NCI-H526 treated with DMSO at 0.1 percent for 48 hours (cell line): ENCODE results near the gene STX8.

ENCODE experiments used
- DNase-seq: peaks from one replicate; lab custom pipeline; 2025; lab: John Stamatoyannopoulos, UW

Gene STX8

DNA sequence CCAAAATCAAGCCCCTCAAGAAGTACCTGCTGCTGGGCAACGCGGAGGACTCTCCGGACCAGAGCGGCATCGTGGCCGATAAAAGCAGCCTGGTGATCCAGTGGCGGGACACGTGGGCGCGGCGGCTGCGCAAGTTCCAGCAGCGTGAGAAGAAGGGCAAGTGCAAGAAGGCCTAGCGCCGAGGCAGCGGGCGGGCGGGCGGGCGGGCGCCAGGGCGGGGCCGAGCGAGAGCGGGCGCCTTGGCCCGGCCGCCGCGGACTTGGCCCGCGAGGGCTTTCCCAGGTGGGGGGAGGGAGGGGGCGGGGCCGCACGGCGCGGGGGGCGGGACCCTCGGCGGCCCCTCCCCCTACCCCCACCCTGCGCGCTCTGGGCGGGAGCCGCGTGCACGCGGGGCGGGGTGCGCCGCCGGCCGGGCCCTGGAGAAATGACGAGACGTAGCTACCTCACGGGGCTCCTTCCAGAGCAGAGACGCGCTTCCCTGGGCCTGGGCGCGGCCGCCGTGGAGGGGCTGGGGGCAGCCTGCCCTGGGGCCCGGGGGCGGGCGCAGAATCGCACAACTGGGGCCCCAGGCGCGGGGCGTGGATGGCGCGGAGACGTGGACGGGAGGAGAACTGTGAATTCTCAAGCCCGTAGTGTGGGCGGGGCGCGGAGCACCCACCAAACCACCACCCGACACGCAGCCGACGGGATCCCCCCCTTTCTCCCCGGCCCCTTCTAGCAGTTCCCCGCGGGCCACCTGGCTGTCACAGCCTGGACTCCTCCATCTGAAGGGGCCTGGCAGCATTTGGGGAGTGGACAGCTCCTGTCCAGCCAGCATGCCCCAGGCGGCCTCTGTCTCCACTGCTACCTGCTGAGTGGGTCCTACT lies 335.6 kb downstream of the STX8 start:
- peak; percentile 6 for DNase-seq

DNA sequence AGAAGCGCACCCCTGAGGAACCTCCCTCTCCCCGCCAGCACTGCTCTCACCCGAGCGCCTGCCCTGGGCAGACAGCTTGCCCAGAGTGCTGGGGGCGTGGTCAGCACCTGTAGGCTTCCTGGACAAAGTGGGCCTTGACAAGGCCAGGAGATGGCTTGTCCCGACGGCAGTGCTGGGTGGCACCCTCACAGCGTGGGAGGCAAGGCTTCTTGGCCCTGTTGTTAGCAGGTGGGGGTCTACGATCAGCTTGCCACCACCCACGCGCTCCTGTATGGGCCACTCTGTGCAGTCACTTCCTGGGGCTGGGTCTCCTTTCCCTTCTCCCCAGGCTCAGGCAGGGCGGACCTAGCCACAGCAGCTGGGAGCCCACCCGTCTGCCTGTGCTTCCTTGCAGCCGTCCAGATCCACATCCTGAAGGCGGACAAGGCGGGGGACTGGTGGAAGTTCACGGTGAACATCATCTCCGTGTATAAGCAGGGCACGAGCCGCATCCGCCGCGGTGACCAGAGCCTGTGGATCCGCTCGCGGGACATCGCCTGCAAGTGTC lies 336.3 kb downstream of the STX8 start:
- DNase-seq: no peak

DNA sequence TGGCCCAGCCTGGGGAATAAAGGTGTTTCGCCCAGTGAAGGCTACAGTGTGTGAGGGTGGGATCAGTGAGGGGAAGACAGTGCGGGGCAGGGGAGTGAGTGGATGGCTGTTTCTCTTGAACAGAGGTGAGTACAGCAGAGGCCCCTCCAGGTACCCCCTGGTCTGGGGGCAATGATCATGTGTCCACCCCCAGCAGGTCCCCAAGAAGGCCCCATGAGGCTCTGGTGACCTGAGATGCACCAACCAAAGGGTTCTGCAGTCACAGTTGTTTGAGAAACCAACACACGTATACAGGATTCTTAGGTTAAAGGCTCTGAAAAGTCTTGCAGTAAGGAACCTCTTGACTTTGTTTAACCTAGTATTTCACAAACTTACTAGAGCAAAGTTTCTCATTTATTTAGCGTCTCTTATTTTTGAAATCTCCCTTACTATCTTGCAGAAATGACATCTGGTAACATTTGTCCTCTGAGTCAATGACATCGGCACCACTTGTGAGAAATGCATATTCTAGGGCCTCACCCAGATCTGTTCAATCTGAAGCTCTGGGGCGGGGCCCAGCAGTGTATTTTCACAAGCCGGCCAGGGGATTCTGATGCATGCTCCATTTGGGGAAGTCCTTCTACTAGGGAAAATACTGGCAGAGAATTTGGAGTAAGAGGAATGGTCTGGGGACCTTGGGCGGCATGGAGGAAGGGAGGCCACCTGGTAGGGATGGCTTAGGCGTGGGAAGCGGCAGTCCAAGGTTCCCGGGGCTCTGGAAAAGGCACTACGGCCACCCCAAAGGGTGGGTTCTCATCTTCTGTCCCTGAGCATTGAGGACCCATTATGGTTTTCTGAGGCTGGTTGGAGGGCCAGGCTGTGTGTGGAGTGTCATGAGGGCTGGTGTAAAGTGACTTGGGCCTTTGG lies 337.0 kb downstream of the STX8 start:
- no peak for DNase-seq

DNA sequence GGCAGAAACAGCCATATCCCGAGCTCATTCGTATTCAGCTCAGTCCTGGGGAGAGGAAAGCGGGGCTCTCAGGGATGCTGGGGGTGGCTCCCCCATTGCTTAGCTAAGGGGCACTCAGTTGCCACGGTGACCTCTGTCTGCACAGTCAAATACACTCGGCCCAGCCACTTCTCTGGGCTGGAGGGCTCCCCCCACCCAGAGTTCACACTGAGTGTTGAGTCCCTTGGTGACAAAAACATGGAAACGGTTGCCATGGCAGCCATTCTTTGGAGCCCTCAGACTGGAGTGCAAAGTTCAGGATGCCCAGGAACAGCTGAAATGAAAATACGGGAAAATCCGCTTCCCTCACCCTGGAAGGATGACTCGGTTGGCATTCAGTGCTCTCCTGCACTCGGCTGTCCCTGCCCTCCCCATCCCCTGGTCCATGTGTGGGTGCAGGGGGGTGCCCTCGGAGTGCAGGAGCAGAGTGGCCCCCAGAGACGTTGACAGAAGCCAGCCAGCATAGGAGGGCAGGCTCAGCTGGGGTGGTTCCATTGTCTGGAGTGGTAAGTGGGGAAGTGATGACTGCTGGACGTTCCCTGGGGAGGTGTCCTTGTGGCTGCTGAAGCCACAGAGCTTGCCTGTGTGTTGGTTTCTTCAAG lies 337.8 kb downstream of the STX8 start:
- no peak for DNase-seq

GRCh38 chr17:9237053-9237410 lies 338.6 kb downstream of the STX8 start:
- no peak for DNase-seq

- no peak for DNase-seq
Measured at GRCh38 chr17:9236286-9237052, 339.2 kb downstream of the STX8 start.

DNA sequence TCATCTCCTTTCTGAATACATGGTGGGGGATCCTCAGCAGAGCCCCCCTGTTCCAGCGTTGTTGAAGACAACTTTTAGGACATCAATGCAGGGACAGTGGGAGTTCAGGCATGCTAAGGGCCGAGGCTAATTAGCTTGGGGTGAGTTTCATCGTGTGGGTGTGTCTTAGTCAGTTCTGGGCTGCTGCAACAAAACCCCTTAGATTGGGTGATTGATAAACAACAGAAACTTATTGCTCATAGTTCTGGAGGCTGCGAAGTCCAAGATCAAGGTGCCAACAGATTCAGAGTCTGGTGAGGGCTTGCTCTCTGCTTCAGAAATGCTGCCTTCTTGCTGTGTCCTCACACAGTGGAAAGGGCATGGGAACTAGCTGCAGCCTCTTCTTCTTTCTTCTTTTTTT lies 340.3 kb downstream of the STX8 start:
- no peak for DNase-seq

GRCh38 chr17:9234389-9234945 lies 341.2 kb downstream of the STX8 start:
- DNase-seq: no peak

GRCh38 chr17:9233761-9234160 lies 341.9 kb downstream of the STX8 start:
- DNase-seq: no peak

DNA sequence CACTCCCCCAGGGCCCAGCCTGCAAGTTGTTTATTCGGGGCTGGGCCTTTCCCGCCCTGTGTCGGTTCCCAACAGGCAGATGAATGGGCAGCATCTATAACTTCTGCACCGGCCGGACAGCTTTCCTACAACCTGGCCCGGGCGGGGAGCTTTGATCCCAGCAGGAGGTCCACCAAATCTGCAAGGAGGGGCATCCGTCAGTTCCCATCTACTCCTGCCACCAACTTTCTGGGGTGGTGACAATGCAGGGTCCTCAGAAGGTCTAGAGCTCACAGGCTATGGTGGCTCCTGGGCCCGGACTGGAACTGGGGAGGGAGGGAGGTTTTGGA lies 342.4 kb downstream of the STX8 start:
- DNase-seq: no peak

GRCh38 chr17:9232591-9233270 lies 342.9 kb downstream of the STX8 start:
- DNase-seq: no peak

- DNase-seq: no peak
Measured at GRCh38 chr17:9232155-9232475, 343.5 kb downstream of the STX8 start.

- DNase-seq: no peak
Measured at GRCh38 chr17:9231449-9232154, 344.0 kb downstream of the STX8 start.

- no peak for DNase-seq
Measured at GRCh38 chr17:9230861-9231260, 344.8 kb downstream of the STX8 start.

- no peak for DNase-seq
Measured at GRCh38 chr17:9230346-9230745, 345.3 kb downstream of the STX8 start.

DNA sequence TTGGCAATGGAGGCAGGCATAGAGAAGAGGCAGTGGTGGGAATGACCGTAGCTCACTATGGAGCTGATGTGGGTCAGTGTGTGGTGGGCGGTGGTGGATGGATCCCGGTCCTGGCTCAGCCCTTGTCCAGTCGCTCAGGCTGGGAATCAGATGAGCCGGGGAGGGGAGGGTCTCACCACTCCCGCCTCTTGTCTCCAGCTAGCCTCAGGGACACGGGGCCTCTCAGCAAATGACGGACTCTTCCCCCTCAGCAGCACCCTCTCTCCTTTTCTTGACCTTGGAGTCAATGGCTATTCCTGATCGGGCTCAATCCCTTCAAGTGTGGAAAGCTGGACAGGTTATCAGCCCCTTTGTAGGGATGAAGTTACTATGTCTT lies 345.8 kb downstream of the STX8 start:
- DNase-seq: no peak

DNA sequence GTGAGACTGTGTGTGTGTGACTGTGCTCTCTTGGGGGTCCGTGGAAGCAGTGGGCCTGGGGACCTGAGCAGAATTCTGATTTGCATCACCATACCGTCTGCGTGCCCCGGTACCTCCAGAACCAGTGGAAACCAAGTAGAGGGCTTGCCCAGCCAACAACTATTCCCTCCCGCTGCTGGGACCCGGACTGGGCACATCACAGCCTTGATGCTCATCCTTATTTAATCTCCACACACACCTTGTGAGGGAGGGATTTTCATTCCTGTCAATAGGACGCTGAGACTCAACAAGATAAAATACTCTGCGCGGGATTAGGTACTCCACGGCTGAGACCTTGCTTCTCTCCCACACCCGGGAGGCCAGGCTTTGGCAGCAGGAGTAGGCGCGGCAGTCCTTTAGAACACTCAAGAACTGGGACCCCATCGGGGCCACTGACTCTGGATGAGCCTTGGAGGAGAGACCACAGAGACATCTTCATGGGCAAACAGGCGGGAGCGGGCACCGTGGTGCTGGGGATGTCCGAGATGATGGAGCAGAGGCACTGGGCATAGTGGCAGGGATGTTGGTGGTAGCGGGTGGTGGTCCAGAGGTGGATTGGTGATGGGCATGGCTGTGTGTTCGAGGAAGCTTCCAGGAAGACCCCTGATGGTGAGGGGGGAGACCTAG lies 346.3 kb downstream of the STX8 start:
- DNase-seq: no peak

DNA sequence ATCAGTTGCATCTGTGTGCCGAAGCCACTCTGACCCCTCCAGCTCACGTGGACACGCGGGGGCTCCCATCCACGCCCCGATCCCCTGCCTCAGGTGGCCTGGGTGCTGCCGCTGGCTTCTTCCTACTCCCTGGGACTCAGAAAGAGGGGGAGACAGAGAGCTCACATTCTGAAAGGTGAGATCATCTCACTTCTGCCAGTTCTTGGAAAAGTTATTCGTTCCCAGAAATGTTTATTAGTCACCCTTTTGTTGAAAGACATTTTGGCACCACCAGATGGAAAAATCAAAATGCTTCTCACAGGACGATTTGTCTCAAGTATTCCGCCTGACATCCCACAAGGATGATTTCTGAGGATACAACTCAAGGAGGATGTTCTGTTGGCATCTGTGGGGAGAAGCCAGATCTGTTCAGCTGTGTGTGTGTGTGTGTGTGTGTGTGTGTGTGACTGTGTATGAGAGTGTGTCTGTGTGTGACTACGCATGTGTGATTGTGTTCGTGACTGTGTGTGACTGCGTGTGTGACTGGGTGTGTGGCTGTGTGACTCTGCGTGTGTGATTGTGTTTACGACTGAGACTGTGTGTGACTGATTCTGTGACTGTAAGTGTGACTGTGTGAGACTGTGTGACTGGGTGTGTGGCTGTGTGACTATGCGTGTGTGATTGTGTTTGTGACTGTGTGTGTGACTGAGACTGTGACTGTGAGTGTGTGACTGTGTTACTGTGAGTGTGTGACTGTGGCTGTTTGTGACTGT lies 347.0 kb downstream of the STX8 start:
- DNase-seq: no peak

GRCh38 chr17:9227819-9228407 lies 347.7 kb downstream of the STX8 start:
- DNase-seq: no peak
